HFF-Myc (cell line): ENCODE data around the gene ARHGEF19.

Source experiments
- DNase-seq: peaks from one replicate; pipeline ENCODE4 v3.0.0-alpha.2; 2011; ENCODE audit warnings: low read depth; ENCODE audit errors: extremely low read depth
- H3K4me3 ChIP-seq: replicated peaks from 2 replicates; pipeline ENCODE4 v1.5.1; 2011; ENCODE audit warnings: low read depth, mild to moderate bottlenecking, control low read depth, low read length
- TF ChIP-seq, protein P1 (sequence below): IDR thresholded peaks from 2 replicates; pipeline ENCODE4 v1.5.1; 2012; ENCODE audit warnings: mild to moderate bottlenecking, low read depth, low read length, control low read depth; ENCODE audit errors: missing control alignments

The ARHGEF19 gene

DNA sequence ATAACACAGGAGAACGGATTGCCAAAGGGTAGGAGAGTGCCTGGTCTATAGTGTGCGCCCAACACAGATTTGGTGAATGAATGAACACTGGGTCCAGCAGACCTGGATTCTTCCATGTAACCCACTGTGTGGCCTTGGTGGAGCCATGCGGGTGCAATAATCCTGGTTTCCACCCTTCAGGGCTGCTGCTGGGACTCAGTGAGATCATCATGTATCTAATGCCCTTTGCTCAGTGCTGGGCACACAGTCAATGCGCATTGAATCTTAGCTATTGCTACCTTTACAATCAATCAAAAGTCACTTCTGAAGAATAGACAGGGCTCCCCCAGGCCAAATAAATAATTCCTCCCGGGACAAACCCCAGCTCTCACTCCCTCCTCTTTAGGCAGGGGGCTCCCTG is 50.7 kb downstream of the ARHGEF19 start:
- no peak for DNase-seq
- TF ChIP-seq, protein P1, sequence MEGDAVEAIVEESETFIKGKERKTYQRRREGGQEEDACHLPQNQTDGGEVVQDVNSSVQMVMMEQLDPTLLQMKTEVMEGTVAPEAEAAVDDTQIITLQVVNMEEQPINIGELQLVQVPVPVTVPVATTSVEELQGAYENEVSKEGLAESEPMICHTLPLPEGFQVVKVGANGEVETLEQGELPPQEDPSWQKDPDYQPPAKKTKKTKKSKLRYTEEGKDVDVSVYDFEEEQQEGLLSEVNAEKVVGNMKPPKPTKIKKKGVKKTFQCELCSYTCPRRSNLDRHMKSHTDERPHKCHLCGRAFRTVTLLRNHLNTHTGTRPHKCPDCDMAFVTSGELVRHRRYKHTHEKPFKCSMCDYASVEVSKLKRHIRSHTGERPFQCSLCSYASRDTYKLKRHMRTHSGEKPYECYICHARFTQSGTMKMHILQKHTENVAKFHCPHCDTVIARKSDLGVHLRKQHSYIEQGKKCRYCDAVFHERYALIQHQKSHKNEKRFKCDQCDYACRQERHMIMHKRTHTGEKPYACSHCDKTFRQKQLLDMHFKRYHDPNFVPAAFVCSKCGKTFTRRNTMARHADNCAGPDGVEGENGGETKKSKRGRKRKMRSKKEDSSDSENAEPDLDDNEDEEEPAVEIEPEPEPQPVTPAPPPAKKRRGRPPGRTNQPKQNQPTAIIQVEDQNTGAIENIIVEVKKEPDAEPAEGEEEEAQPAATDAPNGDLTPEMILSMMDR, result no peak
- no peak overlapping the region for H3K4me3 ChIP-seq

DNA sequence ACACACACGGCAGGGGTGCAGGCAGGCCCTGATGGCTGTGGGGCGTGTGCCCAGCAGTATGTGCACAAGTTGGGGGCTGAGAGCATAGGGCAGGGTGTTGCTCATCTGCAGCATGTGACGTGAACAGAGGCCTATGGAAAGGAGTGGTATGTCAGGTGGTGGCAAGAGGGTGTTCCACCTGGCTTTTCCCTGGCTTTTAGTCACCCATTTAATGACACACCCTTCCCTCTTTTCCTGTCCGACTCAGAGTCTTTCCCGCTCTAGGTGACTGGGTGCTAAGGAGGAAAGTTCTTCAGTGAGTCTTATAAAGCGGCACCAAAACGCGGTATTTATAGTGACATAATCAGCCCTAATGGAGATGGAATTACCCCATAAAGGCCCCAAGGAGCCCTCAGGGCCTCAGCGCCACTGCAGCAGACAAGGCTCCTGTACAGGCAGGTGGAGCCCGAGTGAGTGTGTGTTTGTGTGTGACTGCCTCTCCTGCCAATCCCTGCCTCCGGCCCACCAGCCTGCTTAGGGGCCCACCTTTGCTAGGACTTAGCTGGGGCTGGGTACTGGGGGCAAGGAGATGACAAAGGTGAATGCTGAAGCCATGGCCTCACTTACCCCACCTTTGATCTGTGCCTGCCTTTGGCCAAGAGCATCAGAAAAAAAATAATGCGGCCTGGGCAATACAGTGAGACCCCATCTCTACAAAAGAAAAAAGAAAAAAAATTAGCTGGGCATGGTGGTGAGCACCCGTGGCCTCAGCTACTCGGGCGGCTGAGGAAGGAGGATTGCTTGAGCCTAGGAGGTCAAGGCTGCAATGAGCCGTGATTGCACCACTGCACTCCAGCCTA is 53.2 kb downstream of the ARHGEF19 start:
- no peak overlapping the region for H3K4me3 ChIP-seq
- TF ChIP-seq, protein P1, result no peak
- no peak for DNase-seq

DNA sequence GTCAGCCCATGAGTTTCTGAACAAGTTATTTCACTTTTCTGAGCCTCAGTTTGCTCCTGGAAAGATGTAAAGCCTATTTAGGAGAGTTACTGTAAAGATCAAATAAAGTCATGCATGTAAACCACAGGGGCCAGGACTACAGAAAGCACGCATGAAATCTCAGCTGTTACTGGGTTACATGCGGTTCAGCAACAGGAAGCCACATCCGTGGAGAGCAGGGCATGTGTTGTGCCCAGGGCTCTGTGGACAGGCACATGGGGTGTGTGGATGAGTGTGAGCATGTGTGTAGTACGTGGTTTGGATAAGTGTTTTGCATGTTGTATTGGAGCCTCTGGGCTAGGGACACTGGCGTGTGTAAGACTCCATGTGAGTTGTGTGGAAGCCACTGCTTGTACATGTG is 54.4 kb downstream of the ARHGEF19 start:
- no peak for DNase-seq
- H3K4me3 ChIP-seq, result no peak overlapping the region
- TF ChIP-seq, protein P1, result no peak

DNA sequence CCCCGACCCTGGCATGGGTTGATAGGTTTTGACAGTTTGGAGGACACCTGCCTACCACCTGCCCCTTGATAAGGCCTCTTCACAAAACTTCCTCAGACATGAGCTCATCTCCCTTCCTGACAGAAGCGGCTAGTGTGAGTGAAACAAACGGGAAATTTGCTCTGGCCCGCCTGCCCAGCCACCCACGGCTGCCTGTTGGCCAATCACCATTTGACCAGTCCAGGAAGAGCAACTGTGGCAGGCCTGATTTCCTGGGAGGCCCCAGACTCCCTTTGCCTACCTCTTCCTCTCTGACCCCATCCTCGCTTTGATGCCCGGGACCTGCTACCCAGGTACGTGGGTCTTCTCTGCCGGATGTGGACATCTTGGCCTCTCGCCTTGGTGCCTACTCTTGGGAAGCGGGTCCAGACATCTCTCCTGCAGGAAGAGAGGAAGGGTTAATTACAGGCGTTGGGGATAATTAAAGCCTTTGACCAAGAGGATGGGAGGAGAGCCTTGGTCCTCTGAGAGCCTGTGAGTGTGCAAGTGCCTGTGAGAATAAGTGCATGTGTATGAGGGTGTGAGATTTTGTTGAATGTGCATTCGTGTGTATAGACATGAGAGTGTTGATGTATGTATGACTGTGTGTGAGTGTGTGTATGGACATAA is 55.5 kb downstream of the ARHGEF19 start:
- DNase-seq, result no peak
- 0 out of 2 replicates have a peak overlapping the region, but pooled peaks have one; percentile 1 for H3K4me3 ChIP-seq
- TF ChIP-seq, protein P1, result no peak

DNA sequence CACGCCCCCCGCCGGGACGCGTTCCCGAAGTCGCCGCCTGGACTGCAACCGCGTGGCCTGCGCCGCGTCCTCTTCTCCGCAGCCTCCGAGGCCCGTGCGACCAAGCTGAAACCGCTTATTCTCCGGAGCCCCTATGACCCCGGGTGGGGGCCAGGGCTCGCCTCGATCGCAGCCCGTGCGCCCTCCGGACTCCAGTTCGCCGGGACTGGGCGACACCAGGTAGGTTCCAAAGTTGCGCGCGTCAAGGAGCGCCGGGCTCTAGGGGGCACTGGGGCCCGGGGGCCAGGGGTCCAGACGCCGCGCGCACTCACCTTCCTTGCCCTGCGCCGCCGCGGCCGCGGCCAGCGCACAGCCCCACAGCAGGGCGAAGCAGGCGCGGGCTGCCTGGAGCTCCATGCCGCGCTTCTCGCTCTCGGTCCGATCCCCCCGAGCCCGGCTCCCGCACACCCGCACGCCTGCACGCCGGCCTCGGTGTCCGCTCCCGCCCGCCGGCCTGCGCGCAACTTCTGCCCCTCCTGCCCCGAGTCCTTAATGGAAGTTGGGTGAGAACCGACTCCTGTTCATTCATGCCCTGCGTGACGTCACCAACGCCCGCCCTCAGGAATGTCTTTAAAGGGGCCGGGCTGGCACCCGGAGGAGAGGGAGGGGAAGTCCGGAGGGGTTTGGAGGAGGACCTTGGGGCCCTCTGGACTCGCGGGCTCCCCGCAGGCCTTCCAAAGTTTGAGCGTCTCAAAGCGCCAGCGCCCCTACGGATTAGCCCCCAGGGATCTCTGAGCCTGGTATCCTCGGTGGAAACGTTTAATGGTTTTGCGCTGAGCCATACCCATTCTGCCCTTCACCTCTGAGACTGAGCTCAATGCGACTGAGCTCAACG is 56.7 kb downstream of the ARHGEF19 start, which contains the start of gene EPHA2:
EPHA2 (minus strand) TSS at position 533 of the 874 bp plus-strand sequence; CDS start at position 396, 137 bp downstream.
- TF ChIP-seq, protein P1, result no peak
- peak within 1 kb of the TSS; percentile 74 for H3K4me3 ChIP-seq
- peak; percentile 64 for DNase-seq

DNA sequence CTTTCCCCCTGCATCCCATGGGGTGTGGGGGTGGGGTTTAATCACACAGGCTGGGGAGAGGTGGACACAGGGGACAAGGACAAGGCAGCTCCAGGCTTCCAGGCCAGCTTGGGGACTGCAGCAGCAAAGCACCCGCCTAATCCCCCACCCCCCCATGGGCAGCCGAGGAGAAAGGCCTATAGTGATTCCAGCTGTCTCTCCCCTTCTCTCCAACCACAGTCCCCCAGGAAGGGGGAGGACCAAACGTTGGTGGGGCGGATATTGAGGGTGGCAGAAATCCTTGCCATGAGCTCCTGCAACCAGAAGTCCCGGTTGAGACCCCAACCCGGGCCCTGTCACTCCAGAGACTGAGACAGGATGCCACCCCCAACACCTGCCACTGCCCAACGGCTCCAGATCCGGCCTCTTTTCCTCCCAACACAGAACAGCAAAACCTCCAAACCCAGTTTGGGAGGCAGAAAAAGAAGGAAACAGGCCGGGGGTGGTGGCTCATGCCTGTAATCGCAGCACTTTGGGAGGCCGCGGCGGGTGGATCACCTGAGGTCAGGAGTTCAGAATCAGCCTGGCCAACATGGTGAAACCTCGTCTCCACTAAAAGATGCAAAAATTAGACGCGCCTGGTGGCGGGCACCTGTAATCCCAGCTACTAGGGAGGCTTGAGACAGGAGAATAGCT is 58.3 kb downstream of the ARHGEF19 start:
- no peak for DNase-seq
- TF ChIP-seq, protein P1, result no peak
- H3K4me3 ChIP-seq, result peak overlapping the region; percentile 74
